ENCODE measurements around the gene FHIT. TPM values are rescaled to one million over a fixed set of nuclear protein-coding genes. Genes with fewer than 3 reads are reported as not detected.

Gene FHIT
- polyA plus RNA-seq, 1 of the 3 experiments (the other 2 are of a cell fraction) = 0.41 TPM

DNA sequence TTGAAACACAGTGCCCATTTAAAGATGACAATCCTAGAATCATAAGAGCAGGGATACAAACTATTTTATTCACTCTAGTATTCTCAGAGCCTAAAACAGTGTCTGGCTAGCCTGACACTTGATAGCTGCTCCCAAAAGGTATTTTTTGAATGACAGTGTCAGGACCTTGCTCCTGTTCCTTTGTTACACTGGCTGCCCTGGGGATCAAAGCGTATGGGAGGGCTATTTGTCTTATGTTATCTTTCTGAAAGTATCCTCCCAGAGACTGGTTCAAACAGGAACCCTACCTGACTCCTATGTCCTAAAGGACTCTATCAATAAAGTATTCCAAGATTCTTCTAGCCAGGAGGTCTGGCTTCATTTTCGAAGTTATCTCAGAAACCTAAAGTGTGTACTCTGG, 621.4 kb downstream of the FHIT start (continued):
- TF ChIP-seq, protein P1, sequence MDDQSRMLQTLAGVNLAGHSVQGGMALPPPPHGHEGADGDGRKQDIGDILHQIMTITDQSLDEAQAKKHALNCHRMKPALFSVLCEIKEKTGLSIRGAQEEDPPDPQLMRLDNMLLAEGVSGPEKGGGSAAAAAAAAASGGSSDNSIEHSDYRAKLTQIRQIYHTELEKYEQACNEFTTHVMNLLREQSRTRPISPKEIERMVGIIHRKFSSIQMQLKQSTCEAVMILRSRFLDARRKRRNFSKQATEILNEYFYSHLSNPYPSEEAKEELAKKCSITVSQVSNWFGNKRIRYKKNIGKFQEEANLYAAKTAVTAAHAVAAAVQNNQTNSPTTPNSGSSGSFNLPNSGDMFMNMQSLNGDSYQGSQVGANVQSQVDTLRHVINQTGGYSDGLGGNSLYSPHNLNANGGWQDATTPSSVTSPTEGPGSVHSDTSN (IDR thresholded peaks at IDR 0.05) = no peak

DNA sequence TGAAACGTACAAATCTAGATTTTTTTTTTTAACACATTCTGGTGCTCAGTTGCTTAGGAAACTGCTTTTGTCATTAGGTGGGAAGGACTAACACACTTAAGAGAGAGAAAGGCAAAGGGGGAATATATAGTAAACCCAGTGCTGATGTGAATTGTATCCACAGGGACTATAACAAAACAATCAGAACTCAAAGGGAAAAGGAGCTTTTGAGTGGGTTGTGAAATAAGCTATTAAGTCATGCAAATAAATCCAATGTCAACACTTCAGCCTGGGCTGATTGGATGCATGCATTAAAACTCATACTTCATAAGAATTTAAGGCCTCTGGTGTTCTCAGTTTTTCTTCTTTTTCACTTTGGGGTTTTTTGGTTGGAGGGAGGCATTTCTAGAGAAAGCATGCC, 628.9 kb downstream of the FHIT start:
- TF ChIP-seq POLR2AphosphoS5 (IDR thresholded peaks at IDR 0.05; ENCODE audit: low read depth, low read length) (no peak), NRF1 (IDR thresholded peaks at IDR 0.05; ENCODE audit: low read depth, low read length) (no peak), JUND (IDR thresholded peaks at IDR 0.05) (no peak), RCOR1 (IDR thresholded peaks at IDR 0.05; ENCODE audit: low read length) (no peak), TAF1 (IDR thresholded peaks at IDR 0.05; ENCODE audit: borderline replicate concordance, low read depth, low read length) (no peak), EP300 (IDR thresholded peaks at IDR 0.05; ENCODE audit: borderline replicate concordance in 1 of 2, low read depth in 1 of 2, low read length in 1 of 2) (no peak), GATA2 (CRISPR knock-in tag; IDR thresholded peaks at IDR 0.05) (no peak), RFX5 (IDR thresholded peaks at IDR 0.05; ENCODE audit: low read length) (no peak)
- TF ChIP-seq, protein P2, sequence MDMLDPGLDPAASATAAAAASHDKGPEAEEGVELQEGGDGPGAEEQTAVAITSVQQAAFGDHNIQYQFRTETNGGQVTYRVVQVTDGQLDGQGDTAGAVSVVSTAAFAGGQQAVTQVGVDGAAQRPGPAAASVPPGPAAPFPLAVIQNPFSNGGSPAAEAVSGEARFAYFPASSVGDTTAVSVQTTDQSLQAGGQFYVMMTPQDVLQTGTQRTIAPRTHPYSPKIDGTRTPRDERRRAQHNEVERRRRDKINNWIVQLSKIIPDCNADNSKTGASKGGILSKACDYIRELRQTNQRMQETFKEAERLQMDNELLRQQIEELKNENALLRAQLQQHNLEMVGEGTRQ (IDR thresholded peaks at IDR 0.05; ENCODE audit: borderline replicate concordance, low read depth, low read length) = no peak
- TF ChIP-seq, protein P3, sequence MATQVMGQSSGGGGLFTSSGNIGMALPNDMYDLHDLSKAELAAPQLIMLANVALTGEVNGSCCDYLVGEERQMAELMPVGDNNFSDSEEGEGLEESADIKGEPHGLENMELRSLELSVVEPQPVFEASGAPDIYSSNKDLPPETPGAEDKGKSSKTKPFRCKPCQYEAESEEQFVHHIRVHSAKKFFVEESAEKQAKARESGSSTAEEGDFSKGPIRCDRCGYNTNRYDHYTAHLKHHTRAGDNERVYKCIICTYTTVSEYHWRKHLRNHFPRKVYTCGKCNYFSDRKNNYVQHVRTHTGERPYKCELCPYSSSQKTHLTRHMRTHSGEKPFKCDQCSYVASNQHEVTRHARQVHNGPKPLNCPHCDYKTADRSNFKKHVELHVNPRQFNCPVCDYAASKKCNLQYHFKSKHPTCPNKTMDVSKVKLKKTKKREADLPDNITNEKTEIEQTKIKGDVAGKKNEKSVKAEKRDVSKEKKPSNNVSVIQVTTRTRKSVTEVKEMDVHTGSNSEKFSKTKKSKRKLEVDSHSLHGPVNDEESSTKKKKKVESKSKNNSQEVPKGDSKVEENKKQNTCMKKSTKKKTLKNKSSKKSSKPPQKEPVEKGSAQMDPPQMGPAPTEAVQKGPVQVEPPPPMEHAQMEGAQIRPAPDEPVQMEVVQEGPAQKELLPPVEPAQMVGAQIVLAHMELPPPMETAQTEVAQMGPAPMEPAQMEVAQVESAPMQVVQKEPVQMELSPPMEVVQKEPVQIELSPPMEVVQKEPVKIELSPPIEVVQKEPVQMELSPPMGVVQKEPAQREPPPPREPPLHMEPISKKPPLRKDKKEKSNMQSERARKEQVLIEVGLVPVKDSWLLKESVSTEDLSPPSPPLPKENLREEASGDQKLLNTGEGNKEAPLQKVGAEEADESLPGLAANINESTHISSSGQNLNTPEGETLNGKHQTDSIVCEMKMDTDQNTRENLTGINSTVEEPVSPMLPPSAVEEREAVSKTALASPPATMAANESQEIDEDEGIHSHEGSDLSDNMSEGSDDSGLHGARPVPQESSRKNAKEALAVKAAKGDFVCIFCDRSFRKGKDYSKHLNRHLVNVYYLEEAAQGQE (IDR thresholded peaks at IDR 0.05; ENCODE audit: low read depth, low read length) = no peak
- TF ChIP-seq, protein P4, sequence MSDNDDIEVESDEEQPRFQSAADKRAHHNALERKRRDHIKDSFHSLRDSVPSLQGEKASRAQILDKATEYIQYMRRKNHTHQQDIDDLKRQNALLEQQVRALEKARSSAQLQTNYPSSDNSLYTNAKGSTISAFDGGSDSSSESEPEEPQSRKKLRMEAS (IDR thresholded peaks at IDR 0.05; ENCODE audit: low read depth) = no peak
- TF ChIP-seq, protein P1 (IDR thresholded peaks at IDR 0.05) = no peak
- TF ChIP-seq, protein P5, sequence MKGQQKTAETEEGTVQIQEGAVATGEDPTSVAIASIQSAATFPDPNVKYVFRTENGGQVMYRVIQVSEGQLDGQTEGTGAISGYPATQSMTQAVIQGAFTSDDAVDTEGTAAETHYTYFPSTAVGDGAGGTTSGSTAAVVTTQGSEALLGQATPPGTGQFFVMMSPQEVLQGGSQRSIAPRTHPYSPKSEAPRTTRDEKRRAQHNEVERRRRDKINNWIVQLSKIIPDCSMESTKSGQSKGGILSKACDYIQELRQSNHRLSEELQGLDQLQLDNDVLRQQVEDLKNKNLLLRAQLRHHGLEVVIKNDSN (IDR thresholded peaks at IDR 0.05; ENCODE audit: borderline replicate concordance, low read depth) = no peak
- no peak for DNase-seq
- Histone ChIP-seq H3K4me1 (ENCODE audit: control insufficient read depth in 1 of 2, insufficient read depth in 2 of 2, low read depth in 1 of 2, low read length in 1 of 2) (no peaks in the 10 kb centered on the region), H2AFZ (ENCODE audit: low read depth) (no peak overlapping the region), H3F3A (replicated peaks; ENCODE audit: insufficient read depth) (no peaks in the 10 kb centered on the region), H3K27ac (ENCODE audit: low read depth in 2 of 2, low read length in 1 of 2) (no peak overlapping the region), H3K36me3 (replicated peaks in 1 of 2; ENCODE audit: control insufficient read depth in 1 of 2, insufficient read depth in 2 of 2, low read length in 1 of 2) (no peaks in the 10 kb centered on the region), H3K9me2 (no peaks in the 10 kb centered on the region), H3K4me3 (ENCODE audit: low read depth in 2 of 2, low read length in 1 of 2) (no peak overlapping the region), H3K9ac (no peak overlapping the region), H3K79me2 (ENCODE audit: insufficient read depth) (no peaks in the 10 kb centered on the region), H3K4me2 (no peak overlapping the region), H3K9me3 (peaks cover 4% of the 10 kb centered on the region; the same call in 1 of the 2 replicates), H3K27me3 (ENCODE audit: insufficient read depth) (no peaks in the 10 kb centered on the region), H4K20me1 (ENCODE audit: insufficient read depth) (no peaks in the 10 kb centered on the region)
- POLR2A ChIA-PET = no interaction called here
- WGBS (ENCODE audit: low lambda C conversion rate) = 32% methylated on average over 1 of the region's 1 CpG
- CTCF ChIA-PET = interaction anchor here (1.2 kb wide), 1 partner anchor 11 kb away, joined by 4 read pairs; no protein-coding TSS in a partner anchor
